Measurements from ENCODE around the gene HOXC9.

Gene HOXC9

DNA sequence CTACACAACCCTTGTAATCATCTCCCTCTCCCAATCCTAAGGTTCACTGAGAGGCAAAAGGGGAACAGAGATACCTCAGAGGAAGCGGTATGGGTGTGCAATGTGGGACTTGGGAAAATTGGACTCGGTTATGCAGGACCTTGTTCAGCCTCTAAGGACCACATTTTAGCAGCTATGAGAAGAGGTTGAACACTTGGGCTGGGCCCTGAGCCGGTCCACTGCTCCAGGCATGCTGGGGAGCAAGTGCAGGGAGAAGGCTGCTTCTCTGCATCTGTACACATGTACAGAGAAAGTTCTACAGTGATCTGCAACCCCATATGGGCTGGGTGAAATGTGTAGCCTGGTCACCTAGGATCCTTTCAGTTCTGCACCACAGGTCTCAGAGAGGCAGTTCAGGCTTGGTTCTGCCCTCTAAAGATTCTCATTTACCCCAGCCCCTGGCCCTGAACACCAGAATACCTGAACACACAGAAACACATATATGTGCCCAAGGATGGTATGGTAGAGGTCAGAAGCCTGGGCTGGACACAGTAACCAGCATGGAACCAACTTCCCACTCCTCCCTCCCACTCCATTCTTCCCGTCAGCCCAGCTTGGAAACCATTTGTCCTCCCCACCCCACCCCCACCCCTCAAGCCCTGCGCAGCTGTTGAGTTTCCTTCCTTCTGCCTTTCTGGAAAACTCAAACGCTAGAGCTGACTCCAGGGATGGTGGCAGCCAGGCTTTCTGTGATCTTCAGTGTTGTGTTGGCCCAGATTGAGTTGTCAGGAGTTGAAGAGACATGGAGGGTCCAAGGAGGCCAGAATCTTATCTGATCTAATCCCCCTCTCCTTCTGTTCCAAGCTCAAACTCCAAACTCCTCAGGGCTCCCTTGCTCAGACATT lies 43.3 kb downstream of the HOXC9 start:
- DNase-seq, result no peak

DNA sequence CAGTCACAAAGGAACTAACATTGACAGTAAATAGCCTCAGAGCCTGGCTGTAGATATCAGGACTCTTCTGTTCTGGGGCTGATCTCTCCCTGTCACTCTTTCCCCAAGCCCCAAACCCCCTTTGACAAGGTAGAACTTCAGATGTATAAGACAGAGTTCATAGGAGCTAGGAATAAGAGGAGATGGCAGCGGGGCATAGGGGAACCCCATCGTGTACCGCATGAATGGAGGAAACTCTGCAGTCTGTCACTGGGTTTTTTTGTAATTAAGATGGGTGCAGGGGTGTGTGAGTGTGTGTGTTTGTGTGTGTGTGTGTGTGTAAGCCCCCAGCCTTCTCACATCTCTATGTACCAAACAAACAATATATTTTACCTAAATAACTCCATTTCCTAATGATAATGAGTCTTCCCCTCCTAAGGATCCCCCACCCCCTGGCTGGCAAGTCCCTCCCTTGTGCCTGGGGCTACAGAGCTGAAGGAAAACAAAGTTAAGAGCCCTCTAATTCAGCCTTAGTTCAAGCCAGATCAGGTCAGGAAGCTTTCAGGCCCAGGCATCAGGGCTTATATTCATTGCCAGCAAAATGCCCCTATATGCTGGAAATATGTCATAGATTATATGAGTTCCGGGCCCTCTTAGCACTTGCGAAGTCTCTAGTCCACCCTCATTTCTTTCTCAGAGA lies 44.6 kb downstream of the HOXC9 start:
- DNase-seq, result no peak

DNA sequence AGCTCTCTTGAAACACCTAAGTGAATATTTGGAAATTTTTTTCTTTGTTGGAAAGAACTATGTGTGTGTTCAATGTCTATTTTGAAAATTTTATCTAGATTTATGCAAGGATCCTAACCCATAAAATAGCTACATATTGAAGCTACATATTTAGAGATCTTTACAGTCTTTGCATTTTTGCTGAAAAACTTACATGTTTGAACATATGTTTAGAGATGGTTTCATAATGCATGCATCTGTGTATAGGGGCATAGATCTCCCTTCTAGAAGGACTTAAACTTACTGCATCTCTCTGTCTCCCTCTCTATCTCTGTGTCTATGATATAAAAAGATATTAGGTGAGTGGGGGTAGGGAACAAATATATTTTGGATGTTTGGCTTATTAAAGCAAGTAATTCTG lies 45.4 kb downstream of the HOXC9 start:
- no peak for DNase-seq

DNA sequence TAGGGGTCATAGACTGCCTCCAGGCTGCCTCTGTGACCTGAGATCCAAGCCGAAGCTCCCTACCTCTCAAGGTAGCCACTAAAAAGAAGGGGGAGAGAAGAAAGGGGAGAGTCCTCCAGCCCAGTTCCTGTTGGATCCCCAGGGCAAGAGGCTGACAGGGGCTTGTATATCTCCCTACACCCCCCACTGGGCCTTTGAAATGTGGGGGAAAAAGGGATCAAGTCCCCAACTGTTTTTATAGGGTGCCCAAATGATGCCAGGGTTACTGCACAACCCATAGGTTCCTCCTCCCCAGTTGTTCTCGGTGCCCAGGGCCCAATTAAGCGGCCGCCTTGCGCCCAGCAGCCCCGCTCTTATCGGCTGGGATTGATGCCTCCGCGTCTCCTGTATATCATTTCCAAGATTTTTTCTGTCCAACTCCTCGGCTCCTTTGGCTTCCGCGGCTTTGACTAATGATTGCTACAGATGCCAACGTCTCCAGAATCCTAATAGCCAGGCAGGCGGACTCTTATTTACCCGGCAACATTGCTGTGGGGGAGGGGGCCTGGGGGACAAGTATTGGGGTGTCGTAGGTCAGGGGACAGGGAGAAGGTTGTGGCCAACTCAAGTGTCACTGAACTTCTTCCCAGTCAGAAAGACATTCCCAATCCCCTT lies 46.0 kb downstream of the HOXC9 start:
- DNase-seq, result no peak

DNA sequence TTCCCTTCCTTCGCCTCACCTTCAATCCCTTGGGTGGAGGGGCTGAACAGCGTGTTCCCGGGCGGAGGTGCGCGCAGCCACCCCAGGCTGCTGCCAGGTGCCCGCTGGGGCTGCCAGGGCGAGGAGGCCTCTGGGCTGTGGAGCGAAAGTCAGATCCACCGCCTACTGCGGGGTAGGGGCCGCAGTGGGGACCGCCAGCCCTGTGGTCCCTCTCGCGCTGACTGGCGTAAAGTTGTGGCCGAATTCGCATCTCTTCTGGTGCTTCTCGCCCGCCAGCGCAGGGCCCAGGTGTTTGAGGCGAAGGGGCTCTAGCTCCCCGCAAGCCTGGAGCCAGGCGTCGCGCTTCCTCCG lies 46.8 kb downstream of the HOXC9 start:
- DNase-seq, result no peak

DNA sequence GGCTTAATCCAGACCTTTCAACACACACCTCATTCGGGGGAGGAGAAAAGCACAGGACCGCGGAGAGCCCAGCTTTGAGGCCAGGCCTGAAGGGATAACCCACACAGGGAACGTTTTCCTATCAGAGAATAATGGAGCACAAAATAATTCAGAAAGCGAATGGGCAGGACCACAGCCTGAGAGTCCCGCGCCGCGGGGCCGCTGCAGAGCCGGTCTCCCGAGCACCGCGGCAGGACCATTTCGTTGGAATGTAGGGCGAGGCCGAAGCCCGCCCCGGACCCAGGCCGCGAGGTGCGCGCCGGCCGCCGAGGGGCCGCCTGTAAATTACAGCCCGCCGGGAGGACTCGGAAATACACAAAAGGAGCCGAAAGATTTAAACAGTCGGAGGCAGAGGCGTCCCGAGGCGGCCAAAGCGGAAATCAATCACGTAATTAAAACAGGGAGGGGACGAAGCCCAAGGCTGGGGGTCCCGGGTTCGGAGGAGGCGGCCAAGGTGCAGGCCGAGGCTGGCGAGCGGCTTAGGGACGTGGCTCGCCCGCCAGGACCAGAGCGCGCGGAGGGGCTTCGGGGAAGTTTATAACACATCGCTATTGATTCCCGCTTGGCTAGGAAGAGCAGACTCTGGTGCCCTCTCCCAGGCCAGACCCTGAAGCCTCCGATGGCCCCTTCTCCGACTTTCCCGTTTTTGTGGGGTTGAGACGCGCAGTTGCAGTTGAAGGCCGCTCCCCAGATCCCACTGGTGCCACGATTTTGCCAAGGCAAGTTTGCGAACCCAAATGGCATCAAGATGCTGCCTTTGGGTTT lies 47.4 kb downstream of the HOXC9 start:
- no peak for DNase-seq

DNA sequence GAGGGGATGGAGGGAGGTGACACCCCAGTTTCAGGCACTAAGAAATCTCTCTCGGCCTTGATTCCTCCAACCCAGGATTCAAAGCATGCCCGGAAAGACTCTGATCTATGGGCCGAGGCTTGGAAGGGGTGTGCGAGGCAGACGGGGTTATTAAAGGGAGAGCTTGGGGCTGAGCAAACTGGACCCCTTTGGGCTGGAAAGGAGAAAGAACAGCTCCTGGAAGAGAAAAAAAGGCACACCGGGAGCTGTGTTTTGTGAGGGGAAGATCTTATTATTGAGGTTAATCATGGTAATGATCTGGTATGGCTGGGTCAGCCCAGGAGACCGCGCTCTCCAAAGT lies 48.0 kb downstream of the HOXC9 start:
- no peak for DNase-seq

DNA sequence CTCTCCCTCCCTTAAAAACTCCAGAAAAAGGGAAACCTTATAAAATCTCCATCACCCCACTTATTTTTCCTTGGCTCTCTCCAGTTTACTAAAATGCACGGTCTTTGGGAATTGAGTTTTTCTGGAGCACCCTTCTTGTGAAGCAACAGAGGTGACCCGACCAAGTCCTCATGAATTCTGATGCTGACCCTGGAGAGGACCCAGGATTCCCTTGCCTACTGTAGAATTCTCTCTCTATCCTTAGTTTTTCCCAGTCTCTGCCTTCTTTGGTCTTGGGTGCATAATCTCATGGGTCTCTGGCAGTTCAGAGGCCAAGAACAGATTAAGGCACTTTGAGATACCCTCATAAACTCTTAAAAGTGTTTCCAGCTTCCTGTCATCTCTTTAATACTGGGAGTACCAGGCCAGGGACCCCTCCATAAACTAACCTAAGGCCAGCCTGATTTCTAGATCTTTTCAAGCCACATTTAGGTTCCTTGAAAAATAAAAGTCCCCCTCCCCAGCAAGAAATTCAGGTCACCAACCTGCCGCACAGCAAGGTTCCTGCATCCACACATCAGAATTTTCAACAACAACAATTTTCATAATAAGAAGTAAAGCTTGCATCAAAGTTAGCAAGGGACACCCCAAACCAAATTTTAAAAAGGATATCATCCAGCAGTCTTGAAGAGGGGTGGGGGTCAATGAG lies 48.6 kb downstream of the HOXC9 start:
- DNase-seq, result no peak

DNA sequence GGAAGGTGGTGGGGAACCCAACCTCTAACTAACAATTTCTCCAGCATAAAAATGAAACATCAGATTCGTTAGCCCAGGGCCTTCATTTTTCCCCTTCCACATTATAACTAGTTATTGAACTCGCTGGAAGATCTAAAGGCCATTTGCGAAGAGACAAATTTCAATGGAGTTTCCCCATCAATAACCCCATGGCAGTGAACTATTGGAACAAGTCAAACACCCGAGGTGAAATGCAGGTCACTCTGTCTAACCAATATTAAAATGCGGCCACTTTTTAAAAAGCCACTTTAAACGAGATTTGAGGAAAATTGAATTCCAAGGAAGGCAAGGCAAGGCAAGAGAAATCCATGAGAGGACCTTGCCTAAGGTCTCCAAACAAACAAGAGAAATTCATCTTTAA lies 49.1 kb downstream of the HOXC9 start:
- no peak for DNase-seq

DNA sequence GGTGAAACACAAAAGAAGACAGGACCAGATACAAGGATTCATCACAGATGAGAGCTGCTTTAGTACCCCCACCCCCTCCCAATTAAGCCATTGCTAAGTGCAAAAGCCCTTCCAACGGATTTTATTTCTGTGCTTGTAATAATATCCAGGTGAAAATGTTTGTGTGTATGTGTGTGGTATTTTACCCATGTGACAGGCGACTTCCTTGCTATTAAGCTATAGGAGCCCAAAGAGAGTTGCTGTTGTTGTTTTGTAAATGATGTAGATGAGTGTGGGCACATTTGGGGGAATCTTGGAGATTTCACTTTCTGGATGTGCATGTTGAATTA lies 50.5 kb downstream of the HOXC9 start:
- no peak for DNase-seq

DNA sequence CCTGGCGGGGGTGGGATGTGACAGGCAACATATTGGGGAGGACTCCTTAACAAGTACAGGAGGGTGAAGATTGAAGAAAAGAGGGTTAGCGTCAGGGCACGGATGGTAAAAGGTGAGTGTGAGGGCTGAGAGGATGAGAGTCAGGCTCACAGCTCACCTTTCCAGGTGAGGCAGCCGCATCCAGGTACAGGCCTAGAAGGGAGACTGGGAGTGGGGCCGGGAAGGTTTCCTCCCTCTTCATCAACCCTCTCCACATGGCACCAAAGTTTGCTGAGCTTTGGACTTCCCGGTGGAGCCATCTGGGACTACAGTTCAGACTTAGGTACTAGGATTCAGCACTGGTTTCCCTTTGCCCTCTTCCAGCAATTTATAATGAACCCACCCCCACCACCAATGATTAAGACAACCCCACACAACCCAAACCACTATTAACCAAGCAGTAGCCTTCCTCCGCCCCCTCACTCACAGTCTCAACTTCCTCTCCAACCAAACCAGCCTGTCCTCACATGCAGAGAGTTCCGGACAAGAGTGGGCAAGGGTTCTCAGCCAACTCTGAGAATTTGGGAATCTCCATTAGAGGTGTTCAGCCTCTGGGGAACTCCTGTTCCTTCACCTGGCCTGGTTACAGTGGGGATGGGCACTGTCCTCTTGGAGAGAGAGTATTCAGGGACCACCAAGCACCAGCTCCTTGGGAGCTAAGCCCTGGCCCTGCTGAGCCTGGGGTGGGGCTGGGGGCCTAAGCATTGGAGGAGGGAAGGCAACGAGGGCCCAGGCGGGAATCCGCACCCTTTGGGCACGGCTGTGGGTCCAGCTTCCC lies 51.3 kb downstream of the HOXC9 start:
- no peak for DNase-seq

DNA sequence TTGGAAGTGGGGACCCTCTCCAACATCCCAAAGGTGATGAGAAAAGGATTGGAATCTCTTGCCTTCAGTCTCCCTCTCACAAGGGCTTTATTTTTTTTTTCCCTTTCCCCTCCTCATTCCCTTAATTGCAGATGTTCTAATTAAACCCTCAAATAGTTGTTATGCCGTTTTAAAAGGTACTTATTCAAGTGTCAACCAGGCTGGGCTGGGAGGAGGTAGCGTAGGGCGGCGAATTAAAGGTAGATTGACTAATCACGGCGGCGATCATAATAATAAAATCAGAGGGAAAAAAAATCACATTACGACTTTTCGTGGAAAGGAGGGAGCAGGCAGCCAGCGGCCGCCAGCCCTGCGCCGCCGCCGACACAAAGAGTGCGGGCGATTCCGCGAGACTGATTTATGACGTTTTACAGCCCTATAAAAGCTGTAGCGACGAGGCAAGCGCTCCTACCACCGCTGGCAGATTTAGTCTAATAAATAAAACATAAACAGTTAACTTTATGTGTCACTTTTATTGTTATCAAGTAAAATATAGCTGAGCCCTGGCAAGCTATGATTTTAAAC lies 52.0 kb downstream of the HOXC9 start:
- DNase-seq, result no peak

DNA sequence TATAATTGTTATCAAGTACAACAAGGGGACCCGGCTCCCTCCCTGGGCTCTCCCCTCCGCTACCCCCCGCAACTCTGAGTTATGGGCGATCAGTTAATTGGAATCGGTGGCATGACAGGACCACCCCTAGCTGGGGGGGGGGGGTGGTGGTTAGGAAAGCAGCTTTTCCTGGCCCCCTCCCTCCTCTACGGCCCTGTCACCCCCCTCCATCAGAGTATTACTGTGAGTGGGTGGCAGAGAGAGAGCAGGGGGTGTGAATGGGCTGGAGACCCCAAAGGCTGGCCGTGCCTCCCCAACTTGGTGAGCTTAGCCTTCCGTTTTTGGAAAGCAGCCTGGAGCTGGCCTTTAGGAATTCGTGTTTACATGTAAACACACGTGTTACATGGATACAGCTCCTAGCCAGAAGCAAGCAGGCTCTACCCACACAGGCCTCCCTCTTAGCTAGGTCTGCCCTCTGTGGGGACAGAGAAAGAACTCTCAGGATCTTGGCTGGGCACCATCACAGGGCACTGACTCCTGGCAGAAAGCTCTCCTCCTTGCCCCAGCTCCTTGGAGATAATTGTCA lies 52.6 kb downstream of the HOXC9 start:
- DNase-seq, result no peak
